Amniotic stem cell (primary cell): ENCODE results near the gene RUBCNL.

Experiments
- DNase-seq: peaks from one replicate; lab custom pipeline; 2025; lab: John Stamatoyannopoulos, UW

The RUBCNL gene

DNA sequence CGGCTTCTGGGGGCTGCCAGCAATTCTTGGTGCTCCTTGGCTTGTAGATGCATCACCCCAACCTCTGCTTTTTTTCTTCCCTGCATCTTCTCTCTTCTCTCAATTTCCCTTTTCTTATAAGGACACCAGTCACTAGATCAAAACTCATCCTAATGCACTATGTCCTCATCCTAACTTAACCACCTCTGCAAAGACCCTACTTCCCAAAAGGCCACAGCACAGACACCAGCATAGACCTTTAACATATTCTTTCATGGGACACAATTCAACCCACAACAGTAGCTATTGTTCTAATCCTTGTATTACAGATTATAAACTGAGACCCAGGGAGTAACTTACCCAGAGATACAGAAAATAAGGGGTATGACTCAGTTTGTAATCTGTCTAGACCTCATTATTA, 47.0 kb downstream of the RUBCNL start:
- no peak for DNase-seq

DNA sequence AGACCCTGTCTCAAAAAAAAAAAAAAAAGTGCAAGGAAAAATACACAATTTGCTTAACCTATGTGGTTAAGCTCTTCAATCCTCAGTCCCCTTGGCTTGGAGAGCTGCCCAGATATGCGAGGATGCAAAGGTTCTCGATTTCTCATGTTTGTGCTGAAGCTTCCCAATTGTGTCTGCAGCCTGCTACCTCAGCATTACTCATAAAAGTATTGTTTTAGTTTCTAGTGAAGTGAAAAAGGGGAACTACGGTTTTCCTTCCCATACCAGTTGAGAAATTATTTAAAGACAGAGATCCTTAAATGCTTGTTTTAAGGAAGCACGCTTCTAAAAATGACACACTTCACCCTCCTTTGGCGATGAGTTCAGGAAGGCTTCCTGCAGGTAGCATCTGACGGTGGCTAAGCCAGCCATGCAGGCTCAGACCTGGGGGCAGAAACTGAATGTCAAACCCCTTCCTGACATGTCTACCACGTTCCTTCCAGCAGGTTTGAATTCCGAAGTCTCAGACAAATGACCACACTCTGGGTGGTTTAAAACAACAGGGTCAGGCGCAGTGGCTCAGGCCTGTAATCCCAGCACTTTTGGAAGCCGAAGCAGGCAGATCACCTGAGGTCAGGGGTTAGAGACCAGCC, 47.9 kb downstream of the RUBCNL start:
- DNase-seq, result no peak

DNA sequence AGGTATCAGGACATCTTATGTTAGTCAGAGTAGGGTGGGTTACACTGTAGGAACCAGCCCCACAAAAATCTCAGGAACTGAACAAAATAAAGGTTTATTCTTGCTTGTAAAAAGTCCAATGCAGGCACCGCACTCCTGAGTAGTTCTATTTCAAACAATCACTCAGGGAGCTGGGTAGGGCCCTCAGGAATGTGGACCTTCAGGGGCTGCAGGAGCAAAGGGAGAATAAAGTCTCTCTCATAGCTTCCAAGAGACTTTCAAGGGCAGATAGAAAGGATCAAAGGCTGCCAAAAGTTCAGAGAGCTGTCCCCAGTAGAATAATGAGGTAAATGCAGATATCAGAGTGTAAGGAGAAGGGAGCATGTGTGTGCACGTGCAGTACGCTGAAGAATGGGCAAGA, 49.4 kb downstream of the RUBCNL start:
- no peak for DNase-seq

DNA sequence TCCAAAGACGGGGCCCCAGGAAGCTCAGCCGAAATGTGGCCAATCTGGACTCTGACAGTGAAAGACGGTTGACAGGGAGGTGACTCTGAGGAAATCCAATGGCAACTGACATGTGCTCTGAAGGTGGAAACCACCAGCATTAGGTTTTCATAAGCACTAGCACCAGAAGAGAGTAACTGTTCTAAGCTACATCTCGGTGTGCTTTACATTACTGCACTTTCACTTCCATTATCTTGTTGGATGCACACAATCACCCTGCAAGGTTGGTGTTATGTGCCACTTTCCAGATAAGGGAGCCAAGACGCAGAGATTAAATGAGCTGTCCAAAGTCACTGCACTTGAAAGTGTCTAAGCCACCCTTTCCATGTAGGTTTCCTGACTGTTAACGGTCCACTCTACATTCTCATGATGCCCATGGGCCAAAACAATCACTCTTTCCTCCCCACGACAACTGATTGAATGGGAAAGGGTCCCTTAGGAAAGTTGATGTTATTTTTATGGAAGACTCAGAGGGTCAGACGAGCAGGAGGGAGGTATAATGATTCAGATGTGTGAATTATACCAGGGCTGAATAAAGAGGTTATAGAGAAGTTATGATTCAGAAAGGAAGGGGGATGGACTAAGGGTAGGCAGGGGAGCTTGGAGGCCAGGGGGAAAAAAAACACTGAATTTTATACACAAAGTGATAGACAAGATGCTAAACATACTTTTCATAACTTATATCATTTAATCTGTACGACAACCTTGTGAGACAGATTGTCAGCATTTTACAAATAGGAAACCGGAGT, 52.8 kb downstream of the RUBCNL start:
- DNase-seq, result no peak

DNA sequence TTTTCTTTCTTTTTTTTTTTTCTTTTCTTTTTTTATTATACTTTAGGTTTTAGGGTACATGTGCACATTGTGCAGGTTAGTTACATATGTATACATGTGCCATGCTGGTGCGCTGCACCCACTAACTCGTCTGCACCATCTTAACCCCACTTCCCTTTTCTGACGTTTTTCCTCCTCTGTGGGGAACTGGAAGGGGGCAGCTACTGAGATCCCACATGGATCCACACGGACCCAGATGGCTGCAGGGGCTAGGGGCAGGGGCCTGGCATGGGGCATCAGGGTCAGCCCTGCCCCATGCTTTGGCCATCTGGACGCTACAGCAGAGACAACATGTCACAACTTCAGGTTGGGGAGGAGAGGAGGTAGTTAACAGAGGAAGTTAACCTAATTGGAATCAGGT, 54.3 kb downstream of the RUBCNL start:
- DNase-seq, result no peak

DNA sequence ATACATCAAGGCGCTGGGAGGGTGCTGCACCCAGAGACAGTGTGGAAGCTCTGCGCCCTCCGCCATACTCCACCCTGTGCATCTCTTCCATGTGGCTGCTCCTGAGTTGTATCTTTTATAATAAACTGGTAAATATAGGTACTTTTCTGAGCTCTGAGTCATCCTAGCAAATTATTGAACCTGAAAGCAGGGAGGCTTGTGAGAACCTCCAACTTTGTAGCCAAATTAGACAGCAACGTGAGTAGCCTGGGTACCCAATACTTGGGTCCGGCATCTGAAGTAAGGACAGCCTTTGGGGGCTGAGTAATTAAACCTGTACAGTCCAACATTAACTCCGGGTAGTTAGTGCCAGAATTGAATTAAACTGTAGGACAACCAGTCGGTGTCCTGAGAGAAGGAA, 57.4 kb downstream of the RUBCNL start:
- DNase-seq, result no peak

DNA sequence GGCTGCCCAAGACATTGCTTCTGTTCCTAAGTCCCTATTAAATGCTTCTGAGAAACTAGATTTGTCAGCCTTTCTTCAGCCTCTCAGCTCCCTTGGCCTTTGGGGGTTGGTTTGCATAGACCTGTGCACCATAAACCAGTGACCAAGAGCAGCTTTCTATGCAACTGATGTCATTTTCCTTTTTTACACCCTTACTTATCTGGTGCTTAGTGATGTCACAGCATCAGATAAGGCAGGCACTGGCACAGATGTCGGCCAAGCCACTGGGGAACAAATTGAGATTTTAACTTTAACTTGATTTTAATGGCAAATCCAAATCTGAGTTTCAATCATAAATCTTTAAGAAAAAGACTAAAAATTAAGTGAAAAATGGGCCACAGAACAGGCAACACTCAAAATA, 59.8 kb downstream of the RUBCNL start:
- DNase-seq, result no peak

DNA sequence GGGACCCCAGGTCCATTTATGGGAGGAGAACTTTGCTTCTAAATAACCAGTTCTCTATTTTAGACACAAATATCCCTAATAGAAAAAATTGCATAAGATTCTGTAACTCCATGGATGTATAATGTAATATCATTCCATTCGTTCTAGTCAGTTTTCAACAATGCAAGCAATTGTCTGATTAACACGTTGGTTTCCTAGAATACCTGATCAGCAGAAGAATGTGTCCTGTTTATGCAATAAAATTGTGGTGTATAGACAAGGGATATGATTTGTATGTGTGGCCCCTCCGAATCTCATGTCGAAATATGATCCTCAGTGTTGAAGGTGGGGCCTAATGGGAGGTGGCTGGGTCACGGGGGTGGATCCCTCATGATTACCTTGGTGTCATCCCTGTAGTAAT, 62.1 kb downstream of the RUBCNL start:
- DNase-seq, result no peak

DNA sequence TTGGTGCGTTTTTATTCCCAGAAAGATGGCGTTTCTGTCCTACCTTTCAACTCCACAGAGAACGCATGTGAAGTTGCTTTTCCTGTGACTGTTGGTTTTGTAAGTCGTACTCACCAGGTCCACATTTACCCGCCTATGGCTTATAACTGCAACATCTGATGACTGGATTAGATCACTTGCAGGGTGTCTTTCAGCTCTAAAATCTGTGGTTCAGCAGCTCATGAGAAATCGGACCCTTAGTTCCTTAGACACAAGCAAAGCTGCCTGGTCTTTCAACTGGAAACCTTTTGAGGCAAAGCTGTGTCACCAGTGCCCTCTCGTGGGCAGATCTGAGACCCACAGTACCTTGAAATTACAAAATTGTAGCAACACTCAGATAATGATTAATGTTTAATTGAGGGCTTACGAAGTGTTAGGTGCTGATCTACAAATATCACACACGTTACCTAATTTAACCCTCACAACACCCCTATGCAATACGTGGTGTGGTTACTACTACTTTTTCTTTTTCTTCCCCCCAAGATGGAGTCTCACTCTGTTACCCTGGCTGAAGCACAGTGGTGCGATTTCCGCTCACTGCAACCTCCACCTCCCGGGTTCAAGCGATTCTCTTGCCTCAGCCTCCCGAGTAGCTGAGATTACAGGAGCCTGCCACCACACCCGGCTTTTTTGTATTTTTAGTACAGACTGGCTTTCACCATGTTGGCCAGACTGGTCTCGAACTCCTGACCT, 65.4 kb downstream of the RUBCNL start:
- no peak for DNase-seq

DNA sequence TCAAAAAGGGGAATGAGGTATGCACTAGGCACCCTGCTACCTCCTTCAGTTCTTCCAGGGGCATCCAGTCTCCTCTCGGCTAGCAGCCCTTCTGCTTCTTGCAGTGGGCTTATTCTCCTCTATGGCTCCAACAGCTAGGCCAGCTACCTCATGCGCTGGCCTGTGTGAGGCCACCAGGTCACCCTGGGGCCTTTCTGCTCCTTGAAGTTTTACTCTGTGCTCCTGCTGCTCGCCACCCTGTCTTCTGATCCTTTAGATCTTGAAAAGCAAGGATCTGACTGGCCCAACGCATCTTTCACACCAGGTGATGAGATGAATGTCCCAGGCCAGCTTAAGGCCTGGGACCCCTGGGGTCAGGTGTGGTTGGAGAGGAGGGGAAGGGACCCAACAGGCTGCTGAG, 66.2 kb downstream of the RUBCNL start:
- DNase-seq, result no peak

DNA sequence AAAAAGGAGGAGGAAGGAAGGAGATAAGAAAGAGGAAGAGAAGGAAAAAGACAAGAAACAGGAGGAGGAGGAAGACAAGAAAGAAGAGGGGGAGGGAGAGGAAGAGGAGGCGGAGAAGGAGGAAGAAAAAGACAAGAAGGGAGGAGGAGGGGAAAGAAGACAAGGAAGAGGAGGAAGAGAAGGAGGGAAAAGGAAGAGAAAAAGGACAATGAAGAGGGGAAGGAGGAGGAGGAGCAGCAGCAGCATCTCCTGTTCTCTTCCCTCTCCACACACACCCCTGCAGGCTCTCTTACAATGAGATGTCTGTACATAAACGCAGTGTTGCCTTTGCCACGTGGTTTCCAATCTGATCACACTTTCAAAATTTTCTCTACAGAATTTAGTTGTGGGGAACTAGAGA, 66.6 kb downstream of the RUBCNL start:
- no peak for DNase-seq

DNA sequence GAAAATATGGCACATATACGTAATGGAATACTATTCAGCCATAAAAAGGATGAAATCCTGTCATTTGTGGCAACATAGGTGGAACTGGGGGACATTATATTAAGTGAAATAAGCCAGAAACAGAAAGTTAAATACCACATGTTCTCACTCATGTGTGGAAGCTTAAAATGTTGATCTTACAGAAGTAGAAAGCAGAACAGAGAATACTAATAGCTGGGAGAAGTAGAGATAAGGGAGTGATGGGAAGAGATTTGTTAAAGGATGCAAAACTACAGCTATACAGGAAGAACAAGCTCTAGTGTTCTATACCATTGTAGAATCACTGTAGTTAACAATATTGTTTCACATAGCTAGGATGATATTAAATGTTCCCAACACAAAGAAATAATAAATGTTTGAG, 68.1 kb downstream of the RUBCNL start:
- DNase-seq, result no peak

DNA sequence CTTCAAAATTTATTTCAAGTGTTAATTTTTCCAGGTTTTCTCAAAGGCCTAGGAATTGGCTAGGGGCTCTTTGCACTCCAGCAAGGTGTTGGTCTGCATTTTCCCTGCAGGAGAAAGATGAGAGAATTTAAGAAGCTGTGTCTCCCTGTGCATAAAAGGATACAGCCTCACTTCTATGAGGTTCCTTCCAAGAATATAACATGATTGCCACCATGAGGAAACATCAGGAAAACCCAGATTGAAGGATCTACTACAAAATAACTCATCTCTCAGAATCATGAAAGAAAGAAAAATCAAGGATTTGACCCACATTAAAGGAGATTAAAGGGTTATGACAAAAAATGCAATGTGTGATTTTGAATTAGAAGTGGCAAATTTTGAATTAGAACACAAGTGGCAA, 69.9 kb downstream of the RUBCNL start:
- DNase-seq, result no peak

DNA sequence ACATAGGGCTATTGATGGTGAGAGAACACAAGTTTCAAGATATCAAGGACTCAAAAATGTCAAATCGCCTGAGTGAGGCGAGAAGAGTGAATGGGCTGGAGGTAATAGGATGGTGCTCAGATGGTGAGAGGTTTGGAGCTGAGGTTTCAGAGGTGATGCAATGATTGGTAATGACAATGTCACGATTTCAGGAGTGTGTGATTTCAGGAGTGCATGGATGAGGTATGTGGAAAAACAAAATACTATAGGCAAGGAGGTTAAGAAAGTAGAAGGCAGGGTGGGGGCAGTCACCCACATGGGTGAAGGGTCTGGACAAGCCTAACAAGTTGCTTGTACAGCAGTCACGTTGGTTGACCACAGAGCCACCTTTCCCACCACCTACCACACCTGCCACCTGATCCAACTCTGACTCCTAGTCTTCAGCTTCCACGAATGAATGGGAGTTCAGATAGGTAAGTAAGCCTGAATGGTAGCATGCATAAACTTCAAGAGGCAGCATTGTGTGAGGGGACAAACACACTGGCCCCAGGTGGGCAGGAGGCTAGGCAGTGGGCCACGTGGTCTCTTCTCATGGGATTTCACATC, 71.5 kb downstream of the RUBCNL start:
- no peak for DNase-seq

DNA sequence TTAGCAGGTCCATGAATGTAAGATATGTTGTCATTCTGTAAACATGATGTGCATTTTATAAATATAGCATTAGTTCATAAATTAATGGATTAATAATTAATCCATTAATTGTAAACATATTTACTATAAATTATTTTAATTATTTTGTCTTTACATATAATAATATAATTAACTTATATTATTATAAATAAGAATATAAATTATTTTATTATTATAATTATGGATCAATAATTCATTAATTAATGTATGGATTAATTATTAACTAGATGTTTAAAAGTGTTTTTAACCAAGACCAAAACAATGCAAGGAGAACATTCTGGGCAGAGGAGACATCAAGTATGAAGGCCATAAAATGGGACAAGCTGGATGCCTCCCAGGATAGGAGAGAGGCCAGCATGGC, 72.0 kb downstream of the RUBCNL start:
- no peak for DNase-seq

DNA sequence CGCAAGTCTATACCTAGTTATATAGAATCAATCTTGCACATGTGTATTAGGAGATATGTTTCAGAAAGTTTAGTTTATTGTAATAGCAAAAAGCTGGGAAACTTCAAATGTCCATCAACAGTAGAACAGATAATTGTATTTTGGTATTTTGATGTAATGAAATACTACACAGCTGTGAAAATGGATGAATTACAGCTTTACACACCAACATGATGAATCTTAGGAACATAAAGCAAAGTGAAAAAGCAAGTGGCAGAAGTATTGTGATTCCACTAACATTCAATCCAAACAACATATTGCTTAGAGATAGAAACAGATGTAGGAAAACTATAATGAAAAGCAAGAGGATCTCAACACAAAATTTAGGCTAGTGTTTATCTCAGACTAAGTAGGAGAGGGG, 72.5 kb downstream of the RUBCNL start:
- no peak for DNase-seq

DNA sequence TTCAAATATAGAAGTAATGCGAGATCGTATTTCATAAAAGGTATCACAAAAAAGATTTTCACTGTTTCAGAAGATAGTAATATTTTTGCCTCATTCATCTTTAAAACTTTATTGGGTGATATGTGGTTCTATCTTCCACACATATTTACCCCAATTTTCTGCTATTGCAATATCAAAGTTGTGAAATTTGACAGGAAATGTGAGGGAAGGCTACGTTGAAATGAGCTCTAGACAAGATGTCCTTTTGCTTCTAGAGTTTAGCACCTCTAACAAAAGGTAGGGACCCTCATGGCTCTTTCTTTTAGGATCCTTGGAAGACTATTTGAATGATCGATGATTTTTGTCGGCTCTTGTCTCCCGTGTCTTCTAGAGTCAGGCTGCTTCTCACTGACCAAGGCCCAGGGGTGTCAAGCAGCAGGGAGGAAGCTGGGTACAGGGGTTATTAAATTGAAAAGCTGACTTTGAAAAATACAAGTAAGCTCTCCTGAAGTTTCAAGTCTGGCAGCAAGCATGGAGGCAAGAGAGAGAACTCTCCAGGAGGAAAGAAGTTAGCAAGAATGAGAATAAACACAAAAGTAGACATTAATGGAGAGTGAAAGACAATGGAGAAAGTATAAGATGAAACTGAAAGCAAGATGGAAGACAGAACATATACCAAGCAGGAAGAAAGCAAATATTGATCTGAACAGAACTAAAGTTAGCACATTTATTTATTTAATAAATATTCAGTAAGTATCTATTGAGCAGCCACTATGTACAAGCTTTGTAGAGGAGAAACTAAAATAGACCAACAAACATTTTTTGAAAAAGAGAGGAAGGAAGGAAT, 73.4 kb downstream of the RUBCNL start:
- DNase-seq, result no peak

DNA sequence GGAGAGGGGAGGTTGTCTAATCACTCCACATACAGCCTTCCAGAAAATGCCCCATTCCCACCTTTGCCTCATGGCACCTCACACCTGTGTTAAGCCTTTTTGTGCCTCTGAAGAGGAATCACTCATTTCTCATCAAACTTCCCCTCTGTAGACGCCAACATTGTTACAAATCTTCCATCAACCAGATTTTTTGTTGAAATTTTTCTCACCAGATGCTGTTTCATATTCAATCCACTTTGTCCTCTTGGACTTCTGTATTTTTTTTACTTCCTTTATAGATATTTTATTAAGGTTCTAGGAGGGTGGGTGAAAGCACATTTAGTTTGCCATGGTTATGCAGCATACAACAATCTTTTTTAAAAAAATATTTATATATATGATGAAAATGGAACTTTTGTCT, 74.0 kb downstream of the RUBCNL start:
- no peak for DNase-seq

DNA sequence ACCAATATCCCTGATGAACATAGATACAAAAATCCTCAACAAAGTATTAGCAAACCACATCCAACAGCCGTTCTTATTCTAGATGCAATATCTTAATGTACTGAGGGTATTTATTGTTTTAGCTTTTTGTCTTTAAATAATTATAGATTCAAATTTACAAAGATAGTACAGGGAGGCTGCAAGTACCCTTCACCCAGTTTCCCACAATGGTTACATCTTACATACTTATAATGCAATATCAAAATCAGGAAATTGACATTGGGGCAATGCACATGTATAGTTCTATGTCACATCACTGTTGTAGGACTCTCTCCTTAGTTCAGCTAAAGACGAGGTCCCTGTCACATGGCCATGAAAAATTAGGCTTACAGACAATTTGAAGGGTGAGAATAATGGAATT, 75.8 kb downstream of the RUBCNL start:
- DNase-seq, result no peak

DNA sequence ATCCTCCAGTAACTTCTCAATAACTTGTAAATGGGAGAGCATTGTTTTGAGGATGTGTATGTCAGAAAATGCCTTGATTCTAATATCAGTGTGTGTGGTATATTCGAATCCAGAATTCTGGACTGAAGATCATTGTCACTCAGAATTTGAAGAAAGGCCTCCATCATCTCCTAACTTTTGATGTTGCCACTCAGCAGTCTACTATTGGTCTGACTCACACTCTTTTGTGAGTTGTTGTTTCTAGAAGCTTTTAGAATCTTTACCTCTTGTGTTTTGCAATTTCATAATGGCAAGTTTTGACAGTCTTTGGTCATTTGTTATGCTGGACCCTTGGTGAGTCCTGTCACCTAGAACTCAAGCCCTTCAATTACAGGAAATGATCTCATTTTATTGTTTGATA, 77.0 kb downstream of the RUBCNL start:
- no peak for DNase-seq

DNA sequence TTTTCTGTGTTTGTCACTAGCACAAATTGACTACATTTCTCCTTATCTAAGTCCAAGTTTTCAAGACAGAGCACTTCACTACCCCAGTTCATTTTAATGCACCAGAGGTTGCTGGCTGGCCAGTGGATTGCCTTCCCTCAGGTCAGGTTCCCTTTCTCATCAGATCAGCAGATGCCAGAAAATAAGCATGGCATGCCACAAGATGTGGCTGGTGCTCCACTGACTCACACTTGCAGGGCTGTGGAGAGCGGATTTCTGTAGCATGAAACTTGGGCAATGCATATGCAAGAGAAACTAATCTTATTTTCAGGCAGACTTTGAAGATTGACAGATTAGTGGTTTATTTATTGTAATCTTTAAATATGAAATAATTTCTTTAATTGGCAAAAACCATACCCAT, 79.5 kb downstream of the RUBCNL start:
- no peak for DNase-seq

DNA sequence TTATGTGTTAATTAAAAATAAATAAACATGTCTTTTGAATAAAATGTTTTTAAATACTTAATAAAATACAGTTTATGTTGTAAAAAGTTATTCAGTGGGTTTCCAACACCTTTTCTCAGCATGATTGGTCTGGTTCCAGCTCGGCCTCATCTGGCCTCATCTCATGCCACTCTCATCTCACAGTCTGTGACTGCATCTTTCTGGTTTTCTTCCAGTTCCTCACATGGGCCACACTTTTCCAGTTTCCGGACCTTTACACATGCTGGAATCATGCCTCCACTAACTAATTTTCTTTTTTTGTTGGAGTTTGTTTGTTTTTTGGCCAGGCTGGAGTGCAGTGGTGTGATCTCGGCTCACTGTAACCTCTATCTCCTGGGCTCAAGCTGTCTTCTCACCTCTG, 82.5 kb downstream of the RUBCNL start:
- DNase-seq, result no peak
